ENCODE measurements around the gene CHI3L1. TPM values are rescaled to one million over a fixed set of nuclear protein-coding genes. Genes with fewer than 3 reads are reported as not detected.

The CHI3L1 gene
- total and polyA plus RNA-seq, 2 donors (not counting 1 experiment from before 2014, with no cell fraction given): 0.15 TPM; not detected in 1

DNA sequence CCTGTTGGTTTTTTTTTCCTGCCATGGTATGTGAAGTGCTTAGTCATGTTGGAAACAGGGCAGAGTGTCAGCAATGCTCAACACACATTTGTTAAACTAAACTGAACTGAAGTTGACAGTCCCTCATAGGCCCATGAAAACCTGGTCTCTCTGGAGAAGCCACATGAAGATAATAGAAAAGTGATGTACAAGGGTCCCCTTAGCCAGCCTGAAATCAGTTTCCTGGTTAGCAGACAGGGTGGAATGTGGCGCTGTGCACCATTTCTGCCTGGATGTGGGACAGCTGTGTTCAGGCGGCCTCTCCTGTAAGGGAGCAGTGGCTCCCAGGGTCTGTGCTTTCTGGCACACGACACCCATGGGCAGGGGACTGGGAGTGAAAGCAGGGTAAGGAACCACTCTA, 9.9 kb upstream of the CHI3L1 start:
- ChIA-PET CTCF (no interaction called here), POLR2A (no interaction called here)
- intact Hi-C loops (cut with micrococcal nuclease): no loop called here
- WGBS (ENCODE audit: insufficient coverage): 96% methylated on average over 3 of the region's 3 CpGs
- H3K4me1 ChIP-seq (ENCODE audit: control insufficient read depth in 2 of 2, insufficient read depth in 2 of 2, low read length in 2 of 2): no peaks in the 10 kb centered on the region
- H4K20me1 ChIP-seq (ENCODE audit: control insufficient read depth, insufficient read depth, low read length, poor library complexity, severe bottlenecking): no peaks in the 10 kb centered on the region
- H3K36me3 ChIP-seq (replicated peaks in 1 of 2; ENCODE audit: control extremely low read depth in 1 of 2, control insufficient read depth in 1 of 2, extremely low read depth in 1 of 2, insufficient read depth in 2 of 2, low read length in 1 of 2): no peaks in the 10 kb centered on the region
- Mint-ChIP-seq H3K27ac (no peak overlapping the region), H3K9me3 (ENCODE audit: insufficient read depth) (no peaks in the 10 kb centered on the region), H3K4me1 (no peaks in the 10 kb centered on the region), H3K27me3 (peaks cover 35% of the 10 kb centered on the region), H3K4me3 (no peak overlapping the region)
- H3K79me2 ChIP-seq (ENCODE audit: control insufficient read depth, insufficient read depth, low read length): no peaks in the 10 kb centered on the region
- peaks cover 0 to 9% (median 0%) of the 10 kb centered on the region in 4 experiments for H3K27me3 ChIP-seq (replicated peaks in 1 of 4; ENCODE audit: control extremely low read depth in 1 of 4, control insufficient read depth in 3 of 4, insufficient read depth in 4 of 4, low read length in 3 of 4)
- no peak overlapping the region for H3K4me2 ChIP-seq (replicated peaks; ENCODE audit: low read depth, low read length, poor library complexity, severe bottlenecking)
- ATAC-seq (ENCODE audit: low read depth) (no peak), DNase-seq (no peak)
- peaks cover 0 to 4% (median 0%) of the 10 kb centered on the region in 3 donors for H3K9me3 ChIP-seq (ENCODE audit: control extremely low read depth in 1 of 3, control insufficient read depth in 2 of 3, insufficient read depth in 1 of 3, low read length in 2 of 3)
- no peak overlapping the region for H3K27ac ChIP-seq (ENCODE audit: low read length in 2 of 2)
- no peak overlapping the region for H3K9ac ChIP-seq (ENCODE audit: low read length)
- no peak overlapping the region for H2AFZ ChIP-seq (ENCODE audit: insufficient read depth, low read depth, low read length, poor library complexity, severe bottlenecking)
- no peak for TF ChIP-seq CTCF (IDR thresholded peaks at IDR 0.05)
- TF ChIP-seq EZH2 (IDR thresholded peaks at IDR 0.05; ENCODE audit: borderline replicate concordance, insufficient read depth, low read depth, low read length, poor library complexity, severe bottlenecking): no peak
- H3K4me3 ChIP-seq (ENCODE audit: control extremely low read depth in 1 of 5, extremely low read depth in 1 of 5, insufficient read depth in 1 of 5, low read depth in 2 of 5, low read length in 4 of 5): no peak overlapping the region

DNA sequence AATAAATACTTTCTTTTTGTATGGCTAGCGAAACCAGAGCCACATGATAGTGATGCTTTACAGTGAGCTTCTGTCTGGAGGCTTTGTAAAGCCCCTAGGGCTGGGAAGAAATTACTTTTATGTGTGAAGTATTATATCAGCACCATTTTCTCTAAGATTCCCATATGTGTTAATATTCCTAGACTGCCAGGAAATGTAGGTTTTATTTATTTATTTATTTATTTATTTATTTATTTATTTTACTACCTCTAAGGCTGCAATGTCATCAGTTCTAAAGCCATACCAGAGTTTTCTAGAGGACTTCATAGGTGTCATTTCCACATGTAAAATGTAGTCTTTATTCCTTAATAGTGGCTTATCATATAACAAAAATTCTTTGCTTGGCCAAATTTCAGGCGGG, 4.4 kb upstream of the CHI3L1 start:
- no peak for DNase-seq
- H3K4me2 ChIP-seq (replicated peaks; ENCODE audit: low read depth, low read length, poor library complexity, severe bottlenecking): no peak overlapping the region
- H3K27ac ChIP-seq (ENCODE audit: low read length in 2 of 2): no peak overlapping the region
- no peak overlapping the region for H3K27ac Mint-ChIP-seq
- no peak overlapping the region for H3K4me3 Mint-ChIP-seq
- CTCF ChIA-PET: no interaction called here
- H3K27me3 ChIP-seq (replicated peaks in 1 of 4; ENCODE audit: control extremely low read depth in 1 of 4, control insufficient read depth in 3 of 4, insufficient read depth in 4 of 4, low read length in 3 of 4): peaks cover 0 to 4% (median 0%) of the 10 kb centered on the region in 4 experiments
- no peak overlapping the region for H3K4me3 ChIP-seq (ENCODE audit: control extremely low read depth in 1 of 5, extremely low read depth in 1 of 5, insufficient read depth in 1 of 5, low read depth in 2 of 5, low read length in 4 of 5)
- no peaks in the 10 kb centered on the region for H3K9me3 Mint-ChIP-seq (ENCODE audit: insufficient read depth)
- H3K9me3 ChIP-seq (ENCODE audit: control extremely low read depth in 1 of 3, control insufficient read depth in 2 of 3, insufficient read depth in 1 of 3, low read length in 2 of 3): peaks cover 0 to 4% (median 0%) of the 10 kb centered on the region in 3 donors
- no peak for TF ChIP-seq CTCF (IDR thresholded peaks at IDR 0.05)
- TF ChIP-seq EZH2 (IDR thresholded peaks at IDR 0.05; ENCODE audit: borderline replicate concordance, insufficient read depth, low read depth, low read length, poor library complexity, severe bottlenecking): no peak
- 88% methylated on average over 1 of the region's 2 CpGs for whole genome bisulfite sequencing (ENCODE audit: insufficient coverage)
- ATAC-seq (ENCODE audit: low read depth): no peak
- peaks cover 23% of the 10 kb centered on the region for H3K27me3 Mint-ChIP-seq
- no peak overlapping the region for H2AFZ ChIP-seq (ENCODE audit: insufficient read depth, low read depth, low read length, poor library complexity, severe bottlenecking)
- no peaks in the 10 kb centered on the region for H4K20me1 ChIP-seq (ENCODE audit: control insufficient read depth, insufficient read depth, low read length, poor library complexity, severe bottlenecking)
- H3K9ac ChIP-seq (ENCODE audit: low read length): no peak overlapping the region
- no peaks in the 10 kb centered on the region for H3K79me2 ChIP-seq (ENCODE audit: control insufficient read depth, insufficient read depth, low read length)
- H3K36me3 ChIP-seq (replicated peaks in 1 of 2; ENCODE audit: control extremely low read depth in 1 of 2, control insufficient read depth in 1 of 2, extremely low read depth in 1 of 2, insufficient read depth in 2 of 2, low read length in 1 of 2): no peaks in the 10 kb centered on the region
- POLR2A ChIA-PET: no interaction called here
- H3K4me1 ChIP-seq (ENCODE audit: control insufficient read depth in 2 of 2, insufficient read depth in 2 of 2, low read length in 2 of 2): no peaks in the 10 kb centered on the region
- no peaks in the 10 kb centered on the region for H3K4me1 Mint-ChIP-seq
- intact Hi-C loops (cut with micrococcal nuclease): no loop called here

Data from B cell (primary cell).